DMS53 treated with DMSO at 0.1 percent for 48 hours (cell line): ENCODE results near the gene USP7.

Source experiments
- DNase-seq: peaks from one replicate; lab custom pipeline; 2025; ENCODE audit not compliant: unreplicated experiment; lab: John Stamatoyannopoulos, UW

The USP7 gene

DNA sequence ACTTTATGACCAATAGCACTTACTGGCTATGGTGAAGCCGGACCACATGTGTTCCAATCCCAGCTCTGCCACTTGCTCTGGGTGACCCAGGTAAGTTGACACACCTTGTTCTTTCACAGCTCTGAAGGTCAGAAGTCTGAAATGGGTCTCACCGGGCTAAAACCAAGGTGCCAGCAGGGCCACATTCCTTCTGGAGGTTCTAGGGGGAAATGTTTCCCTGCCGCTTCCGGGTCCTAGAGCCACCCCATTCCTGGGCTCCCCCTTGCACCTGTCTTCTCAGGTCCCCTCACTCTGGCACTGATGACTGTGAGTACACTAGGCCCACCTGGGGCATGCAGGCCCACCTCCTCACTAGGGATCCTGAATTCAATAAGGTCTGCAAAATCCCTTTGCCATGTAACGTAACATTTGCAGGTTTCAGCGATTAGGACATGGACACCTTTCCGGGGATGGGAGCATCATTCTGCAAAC, 11.4 kb downstream of the USP7 start:
- no peak for DNase-seq

DNA sequence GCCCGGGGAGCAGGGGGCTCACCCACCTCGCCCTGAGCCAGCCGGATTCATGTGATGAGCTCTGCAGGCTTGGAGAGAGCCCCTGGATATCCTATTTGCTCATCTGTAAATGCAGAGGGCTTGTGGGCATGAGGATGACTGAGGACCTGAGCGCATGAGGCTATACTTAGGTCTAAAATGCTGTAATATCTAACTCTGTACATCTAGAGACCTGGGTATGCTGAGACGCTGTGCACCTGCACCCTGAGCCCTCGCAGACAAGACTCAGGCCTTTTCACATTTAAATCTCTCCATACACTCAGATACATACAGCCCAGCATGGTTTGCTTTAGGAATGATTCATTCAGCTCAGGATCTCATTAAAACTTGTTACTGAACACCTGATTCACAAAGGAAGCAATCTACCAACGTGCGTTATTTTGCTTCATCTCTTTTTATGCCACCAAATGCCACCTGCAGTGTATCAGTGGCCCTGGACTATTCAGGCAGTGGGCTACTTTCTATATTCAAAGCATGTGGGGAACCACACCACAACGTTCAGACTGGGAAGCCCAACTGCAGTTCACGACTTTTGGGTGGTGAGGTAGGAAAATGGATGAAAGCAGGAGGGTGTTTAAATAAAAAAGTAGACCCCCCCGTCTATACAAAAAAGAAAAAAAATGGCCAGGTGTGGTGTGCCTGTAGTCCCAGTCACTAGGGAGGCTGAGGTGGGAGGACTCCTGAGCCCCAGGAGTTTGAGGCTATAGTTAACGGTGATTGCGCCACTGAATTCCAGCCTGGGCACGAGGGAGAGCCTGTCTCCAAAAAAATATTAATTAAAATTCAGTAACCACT, 12.0 kb downstream of the USP7 start:
- DNase-seq, result no peak

DNA sequence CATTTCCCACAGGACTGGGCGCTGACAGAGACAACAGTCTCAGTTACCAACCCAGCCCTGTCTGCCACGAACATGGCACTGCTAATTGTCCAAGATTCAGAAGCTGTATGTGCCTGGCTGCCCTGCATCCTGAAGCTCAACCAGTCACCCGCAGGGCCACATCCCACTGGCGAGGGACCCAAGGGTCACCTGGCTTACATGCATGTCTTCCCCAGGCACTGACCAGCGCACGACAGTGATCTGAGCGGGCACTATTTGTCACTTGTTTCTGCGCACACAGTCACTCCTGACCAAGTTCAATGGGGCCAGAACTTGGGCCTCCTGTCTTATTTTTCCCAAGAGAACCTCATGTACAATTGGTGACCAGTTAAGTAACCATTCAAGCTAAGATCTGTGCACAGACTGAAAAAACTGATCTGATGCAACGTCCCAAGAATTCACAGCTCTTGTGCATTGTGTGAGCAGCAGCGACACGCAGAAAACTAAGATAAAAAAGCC, 13.1 kb downstream of the USP7 start:
- DNase-seq, result no peak

DNA sequence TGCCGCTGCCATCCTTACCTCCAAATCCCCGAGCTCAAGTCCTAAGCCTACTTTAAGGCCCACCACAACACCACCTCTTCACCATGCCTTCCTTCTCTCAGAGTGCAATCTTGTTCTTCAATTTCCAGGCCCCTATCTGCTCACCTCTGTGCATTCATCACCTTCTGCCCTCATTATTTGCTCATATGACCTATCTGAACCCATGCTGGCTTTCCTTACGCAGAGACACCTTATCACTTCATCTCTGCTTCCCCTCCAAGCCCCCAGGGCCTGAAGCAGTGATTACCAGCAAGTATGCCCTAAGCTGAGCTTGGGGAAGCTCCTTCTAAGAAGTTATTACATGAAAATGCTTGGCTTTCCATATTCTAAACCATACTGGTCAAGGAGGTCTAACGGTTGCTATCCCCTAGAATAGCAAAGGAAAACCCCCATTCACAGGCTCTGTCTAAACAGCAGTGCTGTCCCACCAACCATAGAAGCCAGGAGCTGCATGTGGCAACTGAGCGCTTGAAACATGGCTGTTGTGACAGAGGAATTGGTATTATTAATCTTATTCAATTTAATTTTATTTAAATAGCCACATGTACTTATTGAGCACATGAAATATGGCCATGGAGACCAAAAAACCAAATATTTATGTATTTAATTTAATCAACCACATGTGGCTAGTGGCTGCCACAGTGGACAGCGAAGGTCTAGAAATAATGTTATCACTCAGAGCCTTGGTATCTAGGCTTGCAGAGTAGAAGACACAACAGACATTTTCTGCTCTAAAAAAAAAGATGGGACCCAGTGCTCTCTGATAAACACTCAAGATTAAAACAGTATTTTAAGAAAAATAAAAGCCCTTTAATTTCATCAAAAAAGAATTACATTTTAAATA, 13.9 kb downstream of the USP7 start:
- no peak for DNase-seq

DNA sequence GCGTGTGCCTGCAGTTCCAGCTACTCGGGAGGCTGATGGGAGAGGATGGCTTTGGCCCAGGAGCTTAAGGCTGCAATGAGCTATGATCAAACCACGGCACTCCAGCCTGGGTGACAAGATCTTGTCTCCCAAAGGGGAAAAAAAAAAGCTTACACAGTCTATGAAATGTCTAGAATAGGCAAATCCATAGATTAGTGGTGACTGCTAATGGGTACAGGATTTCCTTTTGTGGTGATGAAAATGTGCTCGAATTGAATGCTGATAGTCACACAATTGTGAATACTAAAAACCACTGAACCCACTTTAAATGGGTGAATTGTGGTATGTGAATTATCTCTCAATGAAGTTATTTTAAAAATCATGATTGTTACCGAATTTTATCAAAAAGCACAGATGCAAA, 14.9 kb downstream of the USP7 start:
- no peak for DNase-seq

DNA sequence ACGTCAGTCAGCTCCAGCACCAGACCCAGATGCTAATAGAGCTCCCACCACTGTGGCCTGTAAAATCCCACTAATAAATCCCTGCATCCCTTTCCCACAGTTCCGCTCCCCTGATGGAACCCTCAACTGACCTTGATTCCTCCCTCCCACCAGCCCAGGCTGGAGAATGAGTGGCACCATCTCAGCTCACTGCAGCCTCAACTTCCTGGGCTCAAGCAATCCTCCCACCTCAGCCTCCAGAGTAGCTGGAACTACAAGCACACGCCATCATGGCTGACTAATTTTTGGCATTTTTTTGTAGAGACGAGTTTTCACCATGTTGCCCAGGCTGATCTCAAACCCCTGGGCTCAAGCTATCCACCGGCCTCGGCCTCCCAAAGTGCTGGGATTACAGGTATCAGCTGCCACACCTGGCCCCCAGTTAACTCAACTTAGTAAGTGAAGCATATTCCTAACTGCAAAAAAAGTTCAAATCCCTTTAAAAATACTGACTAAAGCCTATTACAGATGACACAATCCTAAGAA, 15.6 kb downstream of the USP7 start:
- no peak for DNase-seq

DNA sequence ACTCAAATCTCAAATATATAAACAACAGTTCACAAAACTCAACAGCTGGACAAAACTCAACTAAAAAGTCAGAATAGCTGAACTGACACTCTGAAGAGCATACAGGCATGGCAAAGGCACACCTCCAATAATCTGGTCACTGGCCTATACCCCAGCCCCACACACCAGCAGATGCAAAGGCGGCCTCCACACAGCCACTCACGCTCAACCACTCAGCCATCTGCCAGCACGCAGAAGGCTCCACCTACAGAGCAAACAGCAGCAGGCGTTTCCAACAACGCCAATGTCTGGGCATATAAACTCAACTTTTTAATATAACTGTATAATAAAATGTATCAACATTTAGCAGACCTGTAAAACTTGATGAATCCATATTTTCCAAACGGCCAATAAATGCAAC, 17.2 kb downstream of the USP7 start:
- DNase-seq, result no peak

DNA sequence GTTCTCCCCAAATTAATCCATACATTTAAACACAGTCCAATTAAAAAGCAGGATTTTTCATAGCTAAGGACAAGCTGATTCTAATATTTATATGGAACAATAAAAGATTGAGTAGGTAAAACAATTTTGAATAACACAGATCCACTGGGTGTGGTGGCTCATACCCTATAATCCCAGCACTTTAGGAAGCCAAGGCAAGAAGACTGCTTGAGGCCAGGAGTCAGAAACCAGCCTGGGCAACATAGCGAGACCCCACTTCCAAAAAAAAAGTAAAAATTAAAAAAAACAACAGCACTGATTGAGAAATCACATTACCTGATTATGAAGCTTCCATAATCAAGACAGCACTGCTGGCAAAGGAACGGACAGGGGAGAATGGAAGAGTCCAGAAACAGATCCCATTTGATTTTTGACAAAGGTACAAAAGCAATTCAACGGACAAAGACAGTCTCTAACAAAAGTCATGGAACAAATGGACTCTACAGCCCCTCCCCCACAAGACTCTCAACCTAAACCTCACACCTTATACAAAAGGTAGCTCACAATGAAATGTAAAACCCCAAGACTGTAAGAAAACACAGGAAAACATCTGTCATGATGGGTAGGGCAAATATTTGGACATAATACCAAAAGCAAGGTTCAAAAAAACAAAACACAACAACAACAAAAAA, 17.9 kb downstream of the USP7 start:
- no peak for DNase-seq

DNA sequence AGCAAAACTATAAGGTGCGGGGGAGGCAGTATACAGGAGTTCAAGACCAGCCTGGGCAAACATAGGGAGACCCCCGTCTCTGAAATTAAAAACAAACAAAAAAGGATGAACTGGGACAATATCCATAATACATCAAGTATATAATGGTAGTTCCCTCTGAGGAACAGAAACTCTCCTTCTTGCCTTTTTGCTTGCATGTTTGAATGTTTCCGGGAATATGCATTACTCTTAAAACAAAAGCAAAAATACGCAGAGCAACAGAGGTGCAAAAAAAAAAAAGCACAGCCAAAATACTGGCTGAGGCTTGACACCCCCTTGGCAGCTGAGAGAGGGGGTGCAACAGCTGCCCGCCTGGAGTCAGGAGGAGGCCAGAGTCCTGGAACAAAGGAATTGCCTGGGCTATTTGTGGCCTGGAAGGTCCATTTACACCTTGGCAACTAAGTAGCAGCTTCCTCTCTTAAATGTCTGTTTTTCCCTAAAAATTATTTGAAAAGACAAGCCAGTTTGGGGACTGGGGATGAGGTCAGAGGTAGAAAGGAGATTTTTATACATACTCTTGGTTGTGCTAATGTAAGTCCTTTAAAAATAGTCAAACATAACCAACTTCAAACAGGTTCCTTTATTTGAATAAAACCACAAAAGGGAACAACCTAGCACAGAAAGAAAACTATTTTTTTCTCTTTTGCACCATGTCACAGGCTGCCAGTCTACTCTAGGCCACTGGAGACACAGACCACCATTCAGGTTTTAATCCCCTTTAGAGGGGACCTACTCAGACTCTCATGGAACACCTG, 19.5 kb downstream of the USP7 start:
- no peak for DNase-seq

DNA sequence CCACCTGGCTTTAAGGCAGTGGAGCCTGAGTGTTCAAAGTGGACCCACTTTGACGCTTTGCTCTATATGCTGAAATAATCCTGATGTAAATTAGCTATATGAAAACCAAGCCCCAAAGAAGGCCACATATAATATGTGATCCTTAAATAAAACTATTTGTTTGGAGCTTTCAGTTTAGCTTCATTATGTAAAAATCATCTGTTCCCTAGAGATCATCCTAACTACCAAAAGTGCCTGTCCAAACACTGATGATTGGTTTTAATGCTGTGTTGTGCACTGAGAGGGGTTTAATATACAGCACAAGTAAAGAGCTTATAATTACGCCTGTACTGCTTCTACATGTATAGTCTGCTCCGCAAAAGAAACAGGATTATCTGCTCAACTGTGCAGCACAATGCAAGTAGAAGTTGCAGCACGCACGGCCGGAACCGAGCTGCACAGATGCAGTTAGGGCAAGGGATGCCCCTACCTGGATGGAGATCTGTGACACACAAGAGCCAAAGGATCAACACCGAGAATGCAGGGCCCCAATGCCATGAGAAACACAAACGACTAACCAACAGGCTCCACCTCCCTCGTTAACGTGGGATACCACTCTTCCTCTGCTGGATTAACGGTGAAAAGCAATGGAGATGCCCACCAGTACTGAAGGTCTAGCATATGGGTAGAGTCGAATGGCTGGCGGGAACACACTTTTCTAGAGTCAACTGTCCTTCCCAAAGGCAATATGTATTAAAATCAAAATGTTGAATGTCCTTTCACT, 20.5 kb downstream of the USP7 start:
- no peak for DNase-seq

DNA sequence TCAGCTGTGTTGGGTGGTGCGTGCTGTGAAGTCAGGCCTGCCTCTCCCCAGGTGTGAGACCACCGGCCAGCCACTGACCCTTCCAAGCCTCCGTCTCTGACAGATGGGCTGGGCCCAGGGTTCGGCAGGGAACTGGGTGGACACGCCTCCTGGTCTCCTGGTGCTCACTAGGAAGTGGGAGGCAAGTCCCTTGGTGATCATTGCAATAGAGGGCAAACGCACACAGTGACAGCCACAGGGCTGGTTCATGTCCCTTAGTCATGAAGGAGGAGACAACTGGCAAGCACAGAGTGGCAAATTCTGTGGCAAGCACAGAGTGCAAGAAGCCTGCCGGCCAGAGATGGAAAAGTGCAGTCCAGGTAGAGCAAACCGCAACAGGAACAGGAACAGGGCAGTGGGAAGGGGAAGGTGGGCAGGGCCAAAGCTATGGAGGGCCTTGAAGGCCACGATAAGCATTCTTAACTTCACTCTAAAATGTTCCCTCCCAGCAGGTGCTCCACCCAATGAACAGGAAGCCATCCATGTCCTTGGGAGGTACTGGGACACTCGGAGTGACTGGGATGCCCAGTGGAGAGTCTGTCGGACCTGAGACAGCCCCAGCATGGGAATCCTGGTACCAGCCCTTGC, 21.9 kb downstream of the USP7 start:
- no peak for DNase-seq

DNA sequence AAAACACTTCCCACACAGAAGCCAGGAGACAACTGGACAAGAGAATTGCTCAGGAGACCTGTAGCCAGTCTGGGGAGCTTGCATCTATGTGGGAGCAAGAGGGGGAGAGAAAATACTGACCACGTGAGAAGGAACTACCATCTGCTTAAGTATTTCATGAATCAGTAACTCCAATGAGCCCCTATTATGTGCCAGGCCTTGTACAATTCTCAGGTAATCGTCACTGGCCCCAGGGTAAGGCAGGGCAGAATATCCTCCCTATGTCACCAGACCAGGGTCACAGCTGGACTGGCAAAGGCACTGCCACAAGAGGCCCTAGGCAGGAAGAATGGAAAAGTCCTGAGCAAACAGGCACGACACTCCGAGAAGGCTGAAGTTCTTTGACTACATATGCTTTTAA, 25.9 kb downstream of the USP7 start:
- no peak for DNase-seq

DNA sequence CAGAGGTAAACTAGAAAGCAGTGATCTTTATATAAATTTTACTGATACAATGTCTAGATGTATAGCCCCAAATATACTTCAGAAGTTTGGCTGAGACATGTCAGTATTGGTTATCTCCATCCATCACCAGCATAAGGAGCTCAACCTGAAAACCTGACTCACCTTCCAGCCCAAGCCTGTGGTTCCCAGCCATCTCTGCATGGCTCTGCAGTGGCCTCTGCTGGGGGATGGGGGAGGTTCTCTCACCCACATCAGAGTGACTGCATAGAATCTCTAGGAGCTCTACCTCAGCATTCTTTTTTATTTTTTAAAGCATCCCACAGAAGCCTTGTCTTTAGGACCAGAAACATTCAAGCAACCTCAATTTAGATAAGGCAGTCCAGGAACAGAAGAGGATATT, 27.3 kb downstream of the USP7 start:
- peak; percentile 3 for DNase-seq

DNA sequence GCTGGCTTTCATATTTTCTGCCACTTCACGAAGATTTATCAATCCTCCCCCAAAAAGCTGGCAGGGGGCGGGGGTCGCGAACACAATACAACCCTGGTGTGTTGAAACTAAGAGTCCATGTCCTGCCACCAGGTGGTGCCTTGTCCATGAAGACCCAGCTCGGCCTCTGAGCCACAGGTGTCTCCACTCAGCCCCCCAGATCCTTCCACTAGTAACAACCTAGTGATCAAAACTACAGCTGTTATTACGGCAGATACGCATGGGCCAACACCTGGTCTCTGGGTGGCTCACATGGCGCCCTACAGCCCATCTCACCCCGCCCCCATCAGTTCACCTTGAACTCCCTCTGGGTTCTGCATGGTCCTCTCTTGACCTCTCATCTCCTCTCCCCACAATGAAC, 27.7 kb downstream of the USP7 start:
- DNase-seq, result no peak

DNA sequence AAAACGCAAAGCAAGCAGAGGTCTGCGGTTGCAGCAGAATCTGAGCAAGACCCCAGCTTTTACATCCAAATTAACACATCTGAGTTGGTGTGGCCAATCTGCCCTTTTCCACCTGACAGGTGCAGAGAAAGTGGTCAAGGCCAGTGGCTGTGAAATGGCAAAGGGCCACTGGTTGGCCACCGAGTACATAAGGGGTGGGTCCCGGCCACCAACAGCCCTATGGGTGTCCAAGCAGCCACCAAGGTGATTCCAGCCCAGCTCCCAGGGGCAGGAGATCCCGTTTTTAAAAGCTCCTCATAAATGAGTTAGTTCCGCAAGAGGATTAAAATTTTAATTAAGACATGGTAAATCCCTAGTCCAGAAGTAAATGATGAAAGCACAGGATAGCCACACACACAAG, 29.1 kb downstream of the USP7 start:
- DNase-seq, result no peak

DNA sequence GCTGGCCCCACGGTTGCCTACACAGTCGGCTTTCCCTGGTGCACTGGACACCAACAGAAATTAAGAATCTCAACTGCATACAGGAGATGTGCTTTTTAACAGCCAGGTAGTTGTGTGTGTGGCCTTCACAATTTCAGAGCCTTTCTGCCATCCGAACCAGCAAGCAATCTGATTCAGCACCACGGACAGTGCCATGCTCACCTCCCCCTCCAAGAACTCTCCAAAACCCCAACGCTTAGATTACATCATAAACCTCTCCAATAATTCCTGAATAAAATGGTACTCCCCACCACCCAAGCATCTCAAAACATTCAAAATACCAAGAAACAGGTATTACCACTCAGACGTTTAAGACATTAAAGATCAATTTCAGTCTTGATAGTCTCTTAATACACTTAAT, 31.8 kb downstream of the USP7 start:
- no peak for DNase-seq

DNA sequence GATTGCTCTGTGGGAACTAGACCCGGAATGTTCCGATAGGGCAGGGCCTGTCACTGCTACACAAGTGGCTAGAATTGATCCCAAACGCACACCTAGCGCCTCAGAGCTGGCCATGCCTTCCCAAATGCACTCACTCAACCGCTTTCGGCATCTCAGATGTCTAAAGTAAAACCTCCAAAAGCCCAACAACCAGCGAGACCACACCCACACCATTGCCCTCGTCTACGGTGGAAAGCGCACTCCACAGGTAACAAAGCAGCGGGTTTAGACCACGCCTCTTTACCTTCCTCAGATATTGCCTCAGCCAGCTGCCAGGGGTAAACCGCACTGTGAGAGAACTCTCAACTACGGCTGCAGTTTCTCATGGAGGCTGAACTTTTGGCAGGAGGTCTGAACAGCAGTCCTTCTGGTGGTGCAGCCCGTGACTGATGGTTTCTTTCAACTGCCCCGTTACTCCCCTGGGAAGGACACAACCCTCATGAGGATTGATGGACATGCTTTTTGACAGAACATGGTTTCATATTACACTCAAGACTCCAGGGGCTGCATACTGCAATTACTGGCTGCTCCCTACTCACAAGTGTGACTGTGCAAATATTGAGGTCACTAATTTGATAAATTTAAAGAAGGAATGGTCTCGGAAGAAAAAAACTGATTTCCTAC, 34.5 kb downstream of the USP7 start:
- DNase-seq, result no peak

DNA sequence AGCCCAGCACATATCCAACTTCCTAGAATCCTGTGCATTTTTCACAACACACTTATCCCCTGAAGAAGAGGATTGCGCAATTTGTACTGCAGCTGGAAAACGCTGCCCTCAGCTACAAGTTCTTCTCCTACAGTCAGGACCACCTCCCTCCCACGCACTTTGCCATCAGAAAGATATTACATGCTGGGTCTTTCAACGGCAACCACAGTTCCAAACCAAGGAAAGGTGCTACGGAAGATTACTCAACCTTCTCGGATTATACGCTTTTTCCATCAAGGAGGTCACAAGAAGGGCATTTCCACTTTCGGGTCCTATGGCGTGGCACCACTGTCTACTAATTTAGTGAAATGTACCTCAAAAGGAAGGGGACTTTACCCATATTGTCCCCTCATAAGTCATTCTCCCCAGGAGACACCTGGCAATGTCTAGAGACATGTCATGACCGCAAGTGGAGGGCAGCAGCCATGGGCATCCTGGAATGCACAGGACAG, 35.2 kb downstream of the USP7 start:
- no peak for DNase-seq

DNA sequence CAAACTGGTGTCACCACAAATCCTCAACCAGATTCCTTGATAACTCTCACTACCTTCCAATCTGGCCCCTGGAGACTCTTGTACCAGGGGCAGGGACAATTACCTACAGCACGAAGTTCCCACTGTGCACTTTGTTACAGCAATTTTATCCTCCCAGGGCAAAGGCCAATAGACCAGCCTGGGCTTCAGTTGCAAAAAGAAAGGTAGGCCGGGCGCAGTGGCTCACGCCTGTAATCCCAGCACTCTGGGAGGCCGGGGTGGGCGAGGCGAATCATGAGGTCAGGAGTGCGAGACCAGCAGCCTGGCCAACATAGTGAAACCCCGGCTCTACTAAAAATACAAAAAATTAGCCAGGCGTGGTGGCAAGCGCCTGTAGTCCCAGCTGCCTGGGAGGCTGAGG, 36.9 kb downstream of the USP7 start:
- DNase-seq, result no peak
